Stimulated activated CD8-positive, alpha-beta memory T cell treated with anti-CD3 and anti-CD28 coated beads, Interleukin-12 subunit alpha, Interleukin-12 subunit beta, amount 100 ng/mL, for 24 hours (primary cell): Measurements from ENCODE around the gene CFD.

ENCODE experiments used
- DNase-seq: peaks from one replicate; pipeline ENCODE4 v3.0.0-alpha.2; 2020; ENCODE audit errors: extremely low read depth

Gene CFD

GRCh38 chr19:906480-906879 lies 47.0 kb downstream of the CFD start:
- no peak for DNase-seq

DNA sequence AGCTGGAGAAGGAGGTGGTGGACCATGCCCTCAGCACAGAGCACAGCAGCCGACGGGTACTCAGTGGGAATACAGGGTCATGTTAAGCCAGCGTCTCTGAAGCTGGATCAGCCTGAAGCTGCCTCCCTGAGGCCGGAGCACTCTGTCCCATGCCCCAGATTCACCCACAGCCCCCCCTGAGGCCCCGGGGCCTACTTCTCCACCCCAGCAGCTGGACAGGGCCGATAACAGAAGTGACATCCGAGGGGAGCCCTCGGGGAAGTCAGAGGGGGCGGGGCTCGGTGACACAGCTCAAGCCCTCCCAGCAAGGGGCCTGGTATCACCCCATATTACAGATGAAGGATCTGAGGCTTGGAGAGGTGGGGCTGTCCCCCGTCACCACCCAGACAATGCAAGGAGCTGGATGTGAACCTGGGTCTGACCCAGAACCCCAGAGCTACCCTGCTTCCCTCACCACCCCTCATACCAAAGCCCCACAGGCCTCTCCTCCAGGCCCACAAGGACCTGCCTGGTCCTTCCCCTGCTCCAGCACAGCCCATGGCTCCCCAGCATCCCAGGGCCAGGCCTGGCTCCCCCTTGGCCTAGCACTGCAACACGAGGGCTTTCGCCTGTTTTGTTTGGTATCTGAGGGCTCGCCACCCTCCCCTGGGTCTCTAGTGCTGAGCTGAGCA lies 47.9 kb downstream of the CFD start:
- no peak for DNase-seq

DNA sequence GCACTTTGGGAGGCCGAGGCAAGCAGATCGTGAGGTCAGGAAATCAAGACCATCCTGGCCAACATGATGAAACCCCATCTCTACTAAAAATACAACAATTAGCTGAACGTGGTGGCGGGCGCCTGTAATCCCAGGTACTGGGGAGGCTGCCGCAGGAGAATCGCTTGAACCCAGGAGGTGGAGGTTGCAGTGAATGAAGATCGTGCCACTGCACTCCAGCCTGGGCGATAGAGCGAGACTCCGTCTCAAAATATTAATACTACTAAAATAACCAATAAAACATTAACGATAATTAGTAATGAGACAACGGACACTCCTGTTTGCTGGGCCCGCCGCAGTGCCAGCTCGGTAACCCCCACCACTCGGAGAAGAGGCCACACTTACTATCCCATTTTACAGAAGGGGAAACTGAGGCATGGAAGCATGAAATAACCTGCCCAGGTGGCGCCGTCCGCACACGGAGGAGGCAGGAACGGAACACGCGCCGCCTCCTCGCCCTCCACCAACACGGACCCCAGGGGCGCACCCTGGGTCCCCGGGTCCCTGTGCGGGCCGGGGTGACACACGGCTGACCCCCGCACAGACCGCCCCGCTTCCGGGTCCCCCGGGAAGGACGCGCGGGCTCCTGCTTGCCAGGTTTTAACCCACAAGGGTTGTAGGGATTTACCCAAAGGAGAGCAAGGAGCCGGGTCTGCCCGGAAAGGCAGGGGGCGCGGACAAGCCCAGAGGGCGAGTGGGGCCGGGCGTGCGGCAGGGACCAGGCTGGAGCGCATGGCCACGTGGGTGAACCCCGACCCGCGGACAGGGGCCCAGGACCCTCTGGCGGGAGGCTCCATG lies 52.0 kb downstream of the CFD start:
- no peak for DNase-seq

DNA sequence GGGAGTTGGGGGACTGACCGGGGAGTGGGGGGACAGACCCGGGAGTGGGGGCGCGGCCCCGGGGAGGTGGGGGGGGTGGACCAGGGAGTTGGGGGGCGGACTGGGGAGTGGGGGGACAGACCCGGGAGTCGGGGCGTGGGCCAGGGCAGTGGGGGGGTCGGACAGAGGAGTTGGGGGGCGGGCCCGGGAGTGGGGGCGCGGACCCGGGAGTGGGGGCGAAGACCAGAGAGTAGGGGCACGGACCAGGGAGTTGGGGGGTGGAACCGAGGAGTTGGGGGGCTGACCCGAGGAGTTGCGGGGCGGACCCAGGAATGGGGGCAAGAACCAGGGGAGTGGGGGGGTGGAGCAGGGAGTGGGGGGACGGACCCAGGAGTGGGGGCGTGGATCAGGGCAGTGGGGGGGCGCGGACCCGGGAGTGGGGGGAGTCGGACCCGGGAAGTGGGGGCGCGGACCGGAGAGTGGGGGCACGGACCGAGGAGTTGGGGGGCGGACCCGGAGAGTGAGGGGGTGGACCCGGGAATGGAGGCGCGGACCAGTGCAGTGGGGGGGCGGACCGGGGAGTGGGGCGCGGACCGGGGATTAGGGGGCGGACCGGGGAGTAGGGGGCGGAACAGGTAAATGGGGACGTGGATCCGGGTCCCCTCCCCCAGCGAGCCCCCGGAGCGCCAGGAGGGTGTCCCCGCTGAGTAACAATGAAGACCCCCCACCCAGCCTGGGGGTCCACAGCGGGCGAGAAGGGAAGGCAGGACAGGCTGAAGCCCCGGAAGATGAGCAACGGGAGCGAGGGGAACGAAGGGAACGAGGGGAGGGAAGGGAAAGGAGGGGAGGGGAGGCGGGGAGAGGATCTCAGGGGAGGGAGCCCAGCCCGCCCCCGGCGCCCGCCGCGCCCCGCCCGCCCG lies 53.0 kb downstream of the CFD start:
- DNase-seq, result no peak
